Pancreas (tissue), 10 donors: ENCODE measurements around the gene LMNA. TPM values are rescaled to one million over a fixed set of nuclear protein-coding genes. Genes with fewer than 3 reads are reported as not detected.
"Not testable (repeated sequence)": the region's sequence is repeated elsewhere in the genome, so short reads cannot be mapped to it uniquely, and the experiment has no call there.

Experiments
- ATAC-seq, 4 donors: fragments of 200-7000 bp; cut with Tn5 transposase; one replicate each; pipeline versions ENCODE4 v1.8.0 to v1.9.1; 2020; ENCODE audit warnings: mild to moderate bottlenecking in 4 of 4, moderate library complexity in 4 of 4
- DNase-seq, 6 donors: peaks; one replicate each; pipeline ENCODE4 v3.0.0-alpha.2; 2020
- FAIRE-seq: peaks from 2 replicates; lab custom pipeline; 2012; peaks lifted over from hg19 to GRCh38; lab: Jason Lieb, UNC
- H3K27ac ChIP-seq, 4 donors: fragments of 200-600 bp; sonication (generic); 1 replicate in 3 of 4; 2 replicates in 1 of 4; pipeline versions ENCODE4 v1.5.0 to v1.8.0; 2020
- H3K27me3 ChIP-seq, 4 donors: fragments of 200-600 bp; one replicate each; pipeline ENCODE4 v1.8.0; 2021
- H3K36me3 ChIP-seq, 3 donors: fragments of 200-600 bp; sonication (generic) in 1 of 3; one replicate each; pipeline versions ENCODE4 v1.5.0 to v1.8.0; 2020 to 2021
- H3K4me1 ChIP-seq, 3 donors: fragments of 200-600 bp; one replicate each; pipeline ENCODE4 v1.8.0; 2021
- H3K4me3 ChIP-seq, 4 donors: fragments of 200-600 bp; sonication (generic) in 2 of 4; one replicate each; pipeline versions ENCODE4 v1.5.0 to v1.8.0; 2020 to 2021
- H3K9me3 ChIP-seq, 4 donors: fragments of 200-600 bp; one replicate each; pipeline ENCODE4 v1.8.0; 2021
- CTCF ChIP-seq, 4 donors: fragments of 200-600 bp; sonication (generic) in 3 of 4; IDR thresholded peaks; one replicate each; pipeline versions ENCODE4 v1.5.0 to v1.8.0; 2021; ENCODE audit warnings: antibody characterized with exemption in 4 of 4
- WGBS, 2 donors: extraction: QIAGEN DNeasy Blood & Tissue Kit; methylation state at CpG; one replicate each; pipeline ENCODE4 v1.1.7; 2013; 5-methylcytosine and 5-hydroxymethylcytosine counted together
- intact Hi-C, 3 donors: fragments of 100-400 bp; cut with DNase I; formaldehyde crosslinking; loops; one replicate each; pipeline versions ENCODE4 v1.11.1 to v1.14.2; 2022
- polyA plus RNA-seq, 2 donors: library from polyadenylated mRNA; stranded (reverse); fragments of 200-250 nt; gene quantifications; one replicate each; pipeline ENCODE4 v1.2.3, GENCODE V29; 2013
- total RNA-seq, 6 donors: library from RNA; stranded (reverse); fragmentation: NEBNext Ultra II Directional in 4 of 6; extraction: Animal tissue kit (Norgen Biotek cat#: 25700) in 4 of 6; gene quantifications; one replicate each; pipeline versions ENCODE4 v1.2.1 to v1.2.4, GENCODE V29; 2021 to 2023
- donor health status: healthy with polysubstance abuse.
- donor health status: DM: no; HTN: no; CAD: no; lungs with moderate emphysema.
- donor health status: DM: no; HTN: no; CAD: no.
- donor health status: control.
- donor health status: control.
- donor health status: Bipolar disorder and iron deficiency.
- donor health status: DM: yes; HTN: yes; CAD: no.
- donor health status: DM: no; HTN: no; CAD: no.
- donor health status: DM: no; HTN: no; CAD: no.
- donor health status: DM: yes; HTN: yes; CAD: no.

Gene LMNA
- total and polyA plus RNA-seq, 8 donors, result 59.4 to 119 (median 99.4) TPM

GRCh38 chr1:156117414-156118176 lies 3.1 kb downstream of the LMNA start:
- DNase-seq (no peak), ATAC-seq (no peak), FAIRE-seq (no peak)
- TF ChIP-seq CTCF (IDR thresholded peaks at IDR 0.05), result no peak
- H3K4me1 ChIP-seq, result peaks cover 38 to 67% (median 45%) of the 10 kb centered on the region in 3 donors
- H3K9me3 ChIP-seq, result no peaks in the 10 kb centered on the region
- H3K36me3 ChIP-seq, result no peaks in the 10 kb centered on the region
- no peaks in the 10 kb centered on the region for H3K27me3 ChIP-seq
- peak overlapping the region in 2 of 4 donors; percentile 25 to 81 for H3K4me3 ChIP-seq
- intact Hi-C loops, result no loop called here
- peak overlapping the region; percentile 22 to 80 (median 64) for H3K27ac ChIP-seq
- 55 to 59% methylated on average over 13 of the region's 13 CpGs for WGBS, 2 donors

- ATAC-seq (peak; percentile 18 to 58 (median 40)), FAIRE-seq (no peak), DNase-seq (peak; percentile 72 to 89 (median 82))
- H3K36me3 ChIP-seq, result no peaks in the 10 kb centered on the region
- no peak for TF ChIP-seq CTCF (IDR thresholded peaks at IDR 0.05)
- H3K27ac ChIP-seq, result peak overlapping the region; percentile 22 to 80 (median 64)
- peaks cover 45 to 74% (median 50%) of the 10 kb centered on the region in 3 donors for H3K4me1 ChIP-seq
- H3K4me3 ChIP-seq, result peak overlapping the region in 2 of 4 donors; percentile 25 to 81
- WGBS, 2 donors, result 6 to 8% methylated on average over 8 of the region's 8 CpGs
- H3K9me3 ChIP-seq, result no peaks in the 10 kb centered on the region
- intact Hi-C loops, result no loop called here
- no peaks in the 10 kb centered on the region for H3K27me3 ChIP-seq
These were observed 3.8 kb downstream of the LMNA start for GRCh38 chr1:156118177-156118868.

GRCh38 chr1:156119503-156120209 lies 5.1 kb downstream of the LMNA start:
- H3K36me3 ChIP-seq, result no peaks in the 10 kb centered on the region
- H3K27me3 ChIP-seq, result no peaks in the 10 kb centered on the region
- peak overlapping the region in 3 of 4 donors; percentile 22 to 80 (median 79) for H3K27ac ChIP-seq
- H3K9me3 ChIP-seq, result no peaks in the 10 kb centered on the region
- ATAC-seq, result no peak
- intact Hi-C loops, result no loop called here
- H3K4me1 ChIP-seq, result peaks cover 59 to 80% (median 64%) of the 10 kb centered on the region in 3 donors
- H3K4me3 ChIP-seq, result peak overlapping the region in 1 of 4 donors; percentile 81
- WGBS, 2 donors, result 64 to 68% methylated on average over 3 of the region's 3 CpGs
- no peak for FAIRE-seq
- DNase-seq, result no peak
- no peak for TF ChIP-seq CTCF (IDR thresholded peaks at IDR 0.05)

- Histone ChIP-seq H3K27ac (peak overlapping the region in 2 of 4 donors; percentile 79 to 80), H3K27me3 (no peaks in the 10 kb centered on the region), H3K4me3 (no peak overlapping the region), H3K4me1 (peaks cover 64 to 87% (median 69%) of the 10 kb centered on the region in 3 donors), H3K9me3 (no peaks in the 10 kb centered on the region), H3K36me3 (no peaks in the 10 kb centered on the region)
- intact Hi-C loops, result no loop called here
- ATAC-seq (no peak), FAIRE-seq (no peak), DNase-seq (no peak)
- no peak for TF ChIP-seq CTCF (IDR thresholded peaks at IDR 0.05)
- whole genome bisulfite sequencing, 2 donors, result 86 to 90% methylated on average over 3 of the region's 3 CpGs
These were observed 5.8 kb downstream of the LMNA start for GRCh38 chr1:156120318-156120717.

- H3K36me3 ChIP-seq, H3K4me3 ChIP-seq, H3K27me3 ChIP-seq, intact Hi-C loops, DNase-seq, FAIRE-seq, ATAC-seq, H3K9me3 ChIP-seq: not testable (repeated sequence)
- Histone ChIP-seq H3K4me1 (peaks cover 68 to 94% (median 71%) of the 10 kb centered on the region in 3 donors), H3K27ac (peak overlapping the region in 3 of 4 donors; percentile 26 to 97 (median 94))
- WGBS, 2 donors, result 50% methylated on average over 4 of the region's 4 CpGs
These were observed 6.5 kb downstream of the LMNA start for GRCh38 chr1:156121005-156121404.
